HepG2 (cell line): ENCODE measurements around the gene MCM8. TPM values are rescaled to one million over a fixed set of nuclear protein-coding genes. Genes with fewer than 3 reads are reported as not detected.
A peak's percentile ranks its signal among the peaks of the same experiment; 100 is the strongest.

Experiments used
- ATAC-seq: fragments of 200-7000 bp; cut with Tn5 transposase; 3 replicates; pipeline ENCODE4 v1.9.1; 2020; ENCODE audit warnings: mild to moderate bottlenecking, moderate library complexity
- BruUV-seq: library from RNA; stranded (reverse); fragments of 400-500 nt; replicated peaks from 2 replicates; lab custom pipeline; 2021; lab: Mats Ljungman, UMichigan
- CTCF ChIA-PET: fragments of 300-600 bp; formaldehyde crosslinking; extraction: SDS; loops from one replicate; lab custom pipeline; 2021; ENCODE audit warnings: low total read pairs, inconsistent platforms, low intra/inter-chr PET ratio; lab: Yijun Ruan, JAX
- POLR2A ChIA-PET: fragments of 350-600 bp; sonication (Branson Sonifier 250); formaldehyde crosslinking; loops from one replicate; lab custom pipeline; 2020; ENCODE audit warnings: antibody characterized with exemption, inconsistent platforms; lab: Yijun Ruan, JAX
- DNase-seq: peaks from one replicate; pipeline ENCODE4 v3.0.0-alpha.2; 2015; ENCODE audit warnings: low spot score
- FAIRE-seq: peaks from 3 replicates; lab custom pipeline; 2011; peaks lifted over from hg19 to GRCh38; lab: Jason Lieb, UNC
- H2AFZ ChIP-seq: one replicate; pipeline ENCODE4 v1.6.1; 2011; ENCODE audit warnings: low read length, inconsistent platforms
- H3K27ac ChIP-seq: fragments of 300-600 bp; 3 replicates; pipeline ENCODE4 v1.8.0; 2011; ENCODE audit warnings: mixed run types, mild to moderate bottlenecking, mixed read lengths, low read length, inconsistent platforms; ENCODE audit not compliant: insufficient read depth; ENCODE audit errors: extremely low read length
- H3K27me3 ChIP-seq, 2 experiments: fragments of 200-600 bp in 1 of 2; 2 replicates in 1 of 2; 3 replicates in 1 of 2; pipeline versions ENCODE4 v1.6.0 to v1.8.0; 2011; ENCODE audit warnings: low read length in 2 of 2, mild to moderate bottlenecking in 2 of 2, moderate library complexity in 2 of 2, inconsistent platforms in 1 of 2; ENCODE audit not compliant: insufficient read depth in 2 of 2, control insufficient read depth in 1 of 2
- H3K36me3 ChIP-seq, 2 experiments: fragments of 200-600 bp in 1 of 2; replicated peaks in 1 of 2; 2 replicates in 1 of 2; 3 replicates in 1 of 2; pipeline versions ENCODE4 v1.5.1 to v1.8.0; 2011; ENCODE audit warnings: low read length in 2 of 2, inconsistent platforms in 1 of 2; ENCODE audit not compliant: insufficient read depth in 2 of 2, control insufficient read depth in 1 of 2
- H3K4me1 ChIP-seq: 2 replicates; pipeline ENCODE4 v1.5.1; 2012; ENCODE audit warnings: low read length, inconsistent platforms; ENCODE audit not compliant: insufficient read depth
- H3K4me2 ChIP-seq: 2 replicates; pipeline ENCODE4 v1.6.0; 2011; ENCODE audit warnings: low read depth, low read length, inconsistent platforms
- H3K4me3 ChIP-seq, 3 experiments: fragments of 200-600 bp in 1 of 3; sonication (generic), shearing (Covaris generic) in 1 of 3; replicated peaks in 1 of 3; 2 replicates each; pipeline ENCODE4 v1.5.1; 2011 to 2016; ENCODE audit warnings: low read length in 3 of 3, inconsistent platforms in 2 of 3, low read depth in 2 of 3, mild to moderate bottlenecking in 2 of 3, control low read depth in 1 of 3, mixed read lengths in 1 of 3; ENCODE audit not compliant: insufficient read depth in 1 of 3
- H3K79me2 ChIP-seq: one replicate; pipeline ENCODE4 v1.6.1; 2011; ENCODE audit warnings: low read length, inconsistent platforms; ENCODE audit not compliant: insufficient read depth
- H3K9ac ChIP-seq: 2 replicates; pipeline ENCODE4 v1.6.0; 2011; ENCODE audit warnings: mild to moderate bottlenecking, low read depth, low read length, inconsistent platforms; ENCODE audit not compliant: insufficient read depth
- H3K9me3 ChIP-seq: 2 replicates; pipeline ENCODE4 v1.5.1; 2012; ENCODE audit warnings: mild to moderate bottlenecking, low read length
- H4K20me1 ChIP-seq: 2 replicates; pipeline ENCODE4 v1.6.0; 2011; ENCODE audit warnings: inconsistent platforms, mild to moderate bottlenecking, low read length, moderate library complexity; ENCODE audit not compliant: insufficient read depth
- GATAD2A ChIP-seq: IDR thresholded peaks from 2 replicates; pipeline ENCODE4 v1.6.1; 2016
- ISX ChIP-seq: sonication (generic); formaldehyde crosslinking; conservative IDR thresholded peaks from 2 replicates; pipeline ENCODE4 v1.5.0; 2020; ENCODE audit warnings: missing genetic modification reagents
- MAFF ChIP-seq: IDR thresholded peaks from 2 replicates; pipeline ENCODE4 v1.6.1; 2011; ENCODE audit warnings: low read depth, low read length, improper control_type of control experiment
- MAFK ChIP-seq, 2 experiments: IDR thresholded peaks in 1 of 2; conservative IDR thresholded peaks in 1 of 2; 2 replicates each; pipeline ENCODE4 v1.6.1; 2011; ENCODE audit warnings: improper control_type of control experiment in 2 of 2, low read length in 2 of 2
- PHF21A ChIP-seq: sonication (generic); formaldehyde crosslinking; IDR thresholded peaks from 2 replicates; pipeline ENCODE4 v1.5.0; 2020; ENCODE audit warnings: mild to moderate bottlenecking, missing genetic modification reagents
- POLR2AphosphoS2 ChIP-seq: IDR thresholded peaks from 2 replicates; pipeline ENCODE4 v1.6.1; 2011; ENCODE audit warnings: low read depth, low read length, improper control_type of control experiment
- RBM22 ChIP-seq: fragments of 200-400 bp; formaldehyde crosslinking; optimal IDR thresholded peaks from 2 replicates; pipeline ENCODE3; 2017; ENCODE audit warnings: mild to moderate bottlenecking, low read length, moderate library complexity
- RFX5 ChIP-seq: IDR thresholded peaks from 2 replicates; pipeline ENCODE4 v1.6.1; 2011; ENCODE audit warnings: low read depth, low read length, improper control_type of control experiment
- SRSF4 ChIP-seq: fragments of 200-400 bp; formaldehyde crosslinking; IDR thresholded peaks from one replicate; pipeline ENCODE4 v1.6.1; 2018; ENCODE audit warnings: mild to moderate bottlenecking, low read depth, low read length, moderate library complexity; ENCODE audit not compliant: poor library complexity, severe bottlenecking
- TAF15 ChIP-seq: fragments of 200-400 bp; formaldehyde crosslinking; IDR thresholded peaks from one replicate; pipeline ENCODE4 v1.6.1; 2018; ENCODE audit warnings: mild to moderate bottlenecking, low read depth, low read length; ENCODE audit not compliant: poor library complexity, severe bottlenecking
- THYN1 ChIP-seq: sonication (generic); formaldehyde crosslinking; IDR thresholded peaks from 2 replicates; pipeline ENCODE4 v1.8.1; 2023; ENCODE audit warnings: low read depth, mild to moderate bottlenecking, moderate library complexity, missing genetic modification reagents, borderline replicate concordance
- ZFP36L2 ChIP-seq: sonication (generic); formaldehyde crosslinking; IDR thresholded peaks from 2 replicates; pipeline ENCODE4 v1.4.0; 2020; ENCODE audit warnings: missing genetic modification reagents
- ZNF138 ChIP-seq: sonication (generic); formaldehyde crosslinking; IDR thresholded peaks from 2 replicates; pipeline ENCODE4 v1.5.0; 2020; ENCODE audit warnings: mild to moderate bottlenecking, low read depth, missing genetic modification reagents
- ZNF274 ChIP-seq: sonication (generic); formaldehyde crosslinking; IDR thresholded peaks from 2 replicates; pipeline ENCODE4 v1.5.1; 2020; ENCODE audit warnings: mild to moderate bottlenecking, missing genetic modification reagents
- ZNF451 ChIP-seq: sonication (generic); formaldehyde crosslinking; IDR thresholded peaks from 2 replicates; pipeline ENCODE4 v1.5.0; 2020; ENCODE audit warnings: mild to moderate bottlenecking, missing genetic modification reagents
- ZNF615 ChIP-seq: sonication (generic); formaldehyde crosslinking; IDR thresholded peaks from 2 replicates; pipeline ENCODE4 v1.5.0; 2020; ENCODE audit warnings: mild to moderate bottlenecking, missing genetic modification reagents, borderline replicate concordance
- ZNF674 ChIP-seq: sonication (generic); formaldehyde crosslinking; IDR thresholded peaks from 2 replicates; pipeline ENCODE4 v1.5.0; 2020; ENCODE audit warnings: low read depth, mild to moderate bottlenecking, missing genetic modification reagents
- ZNF766 ChIP-seq: sonication (generic); formaldehyde crosslinking; IDR thresholded peaks from 2 replicates; pipeline ENCODE4 v1.5.0; 2020; ENCODE audit warnings: missing genetic modification reagents, borderline replicate concordance
- WGBS: methylation state at CpG from one replicate; pipeline ENCODE4 v1.1.6; 2017; ENCODE audit warnings: low lambda C conversion rate; 5-methylcytosine and 5-hydroxymethylcytosine counted together
- in situ Hi-C: cut with HindIII; loops from 2 replicates; pipeline ENCODE4 v1.10.0; 2017; ENCODE audit warnings: low pct_unique_long_range_greater_than_20kb; ENCODE audit not compliant: extremely low pct_ligation_motif_present
- intact Hi-C: fragments of 100-400 bp; cut with micrococcal nuclease; formaldehyde crosslinking; loops from one replicate; pipeline ENCODE4 v1.10.0; 2022; ENCODE audit not compliant: unreplicated experiment
- polyA plus RNA-seq, 8 experiments: library from polyadenylated mRNA; depleted of rRNA in 3 of 8; stranded (reverse) in 7 of 8; unstranded in 1 of 8; fragments of >200 nt; fragmentation: Illumina TruSeq in 4 of 8; extraction: Trizol in 4 of 8; gene quantifications; 2 replicates each; pipeline versions ENCODE4 v1.2.1 to v1.2.3, GENCODE V29; 2011 to 2016; ENCODE audit warnings: low read depth in 4 of 8, missing spikeins in 1 of 8, mixed read lengths in 1 of 8; ENCODE audit not compliant: insufficient read depth in 1 of 8
- total RNA-seq, 5 experiments: library from RNA; depleted of rRNA; stranded (reverse); fragments of >200 nt; fragmentation: Illumina TruSeq; extraction: Trizol; gene quantifications; 2 replicates each; pipeline ENCODE4 v1.2.3, GENCODE V29; 2016; ENCODE audit warnings: low read depth in 1 of 5
- TF ChIP-seq, protein P1 (sequence below): sonication (generic); formaldehyde crosslinking; IDR thresholded peaks from 2 replicates; pipeline ENCODE4 v1.4.0; 2020; ENCODE audit warnings: missing genetic modification reagents, mild to moderate bottlenecking, borderline replicate concordance

The MCM8 gene
- total and polyA plus RNA-seq, 2 of the 13 experiments (the other 11 are each of a cell fraction or from before 2014, with no cell fraction given): 11.5 to 59.3 TPM

DNA sequence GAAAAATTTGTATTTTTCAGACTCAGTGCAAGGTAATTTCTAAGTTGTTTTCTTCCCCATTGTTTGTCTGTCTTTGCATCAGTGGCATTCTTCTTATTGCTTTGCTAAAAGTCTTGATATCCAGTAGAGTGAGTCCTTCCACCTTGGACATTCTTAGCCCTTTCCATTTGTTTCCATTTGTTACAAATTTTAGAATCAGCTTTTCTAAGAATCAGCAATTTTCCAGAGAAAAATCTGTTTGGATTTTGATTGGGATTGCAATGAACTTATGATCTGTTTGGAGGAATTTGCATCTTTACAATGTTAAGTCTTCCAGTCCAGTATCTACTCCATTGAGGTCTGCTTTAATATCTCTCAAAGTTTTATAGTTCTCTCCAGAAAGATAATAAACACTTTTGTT is 67.0 kb downstream of the MCM8 start:
- Histone ChIP-seq H3K79me2 (peaks cover 95% of the 10 kb centered on the region), H3K4me3 (no peak overlapping the region), H3K4me1 (peaks cover 14% of the 10 kb centered on the region), H3K4me2 (no peak overlapping the region), H4K20me1 (peaks cover 52% of the 10 kb centered on the region), H3K27ac (no peak overlapping the region), H3K36me3 (peaks cover 31 to 75% of the 10 kb centered on the region in 2 experiments), H3K27me3 (no peaks in the 10 kb centered on the region), H3K9me3 (no peaks in the 10 kb centered on the region), H2AFZ (no peak overlapping the region), H3K9ac (no peak overlapping the region)
- intact Hi-C loops: no loop called here
- no TSS peak for BruUV-seq
- DNase-seq (no peak), FAIRE-seq (no peak), ATAC-seq (no peak)
- POLR2A ChIA-PET: no interaction called here
- CTCF ChIA-PET: no interaction called here
- in situ Hi-C loops: no loop called here
- no peak for TF ChIP-seq ZNF451 (CRISPR knock-in tag)
- no peak for TF ChIP-seq RFX5
- no peak for TF ChIP-seq ZNF274
- TF ChIP-seq ZFP36L2 (CRISPR knock-in tag): no peak
- TF ChIP-seq TAF15: no peak
- TF ChIP-seq PHF21A: no peak
- TF ChIP-seq MAFK (conservative IDR thresholded peaks at IDR 0.05 in 1 of 2, IDR thresholded peaks at IDR 0.05 in 1 of 2; ENCODE audit: low read length in 2 of 2): peak; percentile 63 to 71; a peak in 3 of 4 replicates
- peak; percentile 25; the same call in 1 of the 2 replicates for TF ChIP-seq MAFF
- no peak for TF ChIP-seq ZNF138 (CRISPR knock-in tag)
- no peak for TF ChIP-seq ZNF766 (CRISPR knock-in tag)

DNA sequence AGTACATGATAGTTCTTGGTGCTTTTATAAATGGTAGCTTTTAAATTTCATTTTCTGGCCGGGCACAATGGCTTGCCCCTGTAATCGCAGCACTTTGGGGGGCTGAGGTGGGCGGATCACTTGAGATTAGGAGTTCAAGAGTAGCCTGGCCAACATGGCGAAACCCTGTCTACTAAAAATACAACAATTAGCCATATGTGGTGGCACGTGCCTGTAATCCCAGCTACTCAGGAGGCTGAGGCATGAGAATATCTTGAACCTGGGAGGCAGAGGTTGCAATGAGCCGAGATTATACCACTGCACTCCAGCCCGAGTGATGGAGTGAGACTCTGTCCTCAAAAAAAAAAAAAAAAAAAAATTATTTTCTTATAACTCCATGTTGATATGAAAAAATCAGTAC is 67.4 kb downstream of the MCM8 start:
- H3K79me2 ChIP-seq: peaks cover 95% of the 10 kb centered on the region
- H4K20me1 ChIP-seq: peaks cover 48% of the 10 kb centered on the region
- no peak overlapping the region for H3K4me2 ChIP-seq
- no peak overlapping the region for H3K27ac ChIP-seq
- no TSS peak for BruUV-seq
- H3K9ac ChIP-seq: no peak overlapping the region
- ChIA-PET CTCF (no interaction called here), POLR2A (no interaction called here)
- no peaks in the 10 kb centered on the region for H3K27me3 ChIP-seq
- ATAC-seq: no peak
- no peak overlapping the region for H2AFZ ChIP-seq
- H3K9me3 ChIP-seq: no peaks in the 10 kb centered on the region
- no peak overlapping the region for H3K4me3 ChIP-seq
- 96% methylated on average over 7 of the region's 7 CpGs for WGBS
- in situ Hi-C loops: no loop called here
- FAIRE-seq: no peak
- H3K4me1 ChIP-seq: peaks cover 10% of the 10 kb centered on the region
- intact Hi-C loops: no loop called here
- H3K36me3 ChIP-seq: peaks cover 27 to 75% of the 10 kb centered on the region in 2 experiments
- DNase-seq: no peak
- TF ChIP-seq RBM22 (no peak), THYN1 (CRISPR knock-in tag) (no peak), ZNF615 (CRISPR knock-in tag) (no peak), GATAD2A (no peak), ISX (CRISPR knock-in tag) (no peak), SRSF4 (no peak), POLR2AphosphoS2 (no peak), ZNF674 (CRISPR knock-in tag) (no peak)
- TF ChIP-seq, protein P1, sequence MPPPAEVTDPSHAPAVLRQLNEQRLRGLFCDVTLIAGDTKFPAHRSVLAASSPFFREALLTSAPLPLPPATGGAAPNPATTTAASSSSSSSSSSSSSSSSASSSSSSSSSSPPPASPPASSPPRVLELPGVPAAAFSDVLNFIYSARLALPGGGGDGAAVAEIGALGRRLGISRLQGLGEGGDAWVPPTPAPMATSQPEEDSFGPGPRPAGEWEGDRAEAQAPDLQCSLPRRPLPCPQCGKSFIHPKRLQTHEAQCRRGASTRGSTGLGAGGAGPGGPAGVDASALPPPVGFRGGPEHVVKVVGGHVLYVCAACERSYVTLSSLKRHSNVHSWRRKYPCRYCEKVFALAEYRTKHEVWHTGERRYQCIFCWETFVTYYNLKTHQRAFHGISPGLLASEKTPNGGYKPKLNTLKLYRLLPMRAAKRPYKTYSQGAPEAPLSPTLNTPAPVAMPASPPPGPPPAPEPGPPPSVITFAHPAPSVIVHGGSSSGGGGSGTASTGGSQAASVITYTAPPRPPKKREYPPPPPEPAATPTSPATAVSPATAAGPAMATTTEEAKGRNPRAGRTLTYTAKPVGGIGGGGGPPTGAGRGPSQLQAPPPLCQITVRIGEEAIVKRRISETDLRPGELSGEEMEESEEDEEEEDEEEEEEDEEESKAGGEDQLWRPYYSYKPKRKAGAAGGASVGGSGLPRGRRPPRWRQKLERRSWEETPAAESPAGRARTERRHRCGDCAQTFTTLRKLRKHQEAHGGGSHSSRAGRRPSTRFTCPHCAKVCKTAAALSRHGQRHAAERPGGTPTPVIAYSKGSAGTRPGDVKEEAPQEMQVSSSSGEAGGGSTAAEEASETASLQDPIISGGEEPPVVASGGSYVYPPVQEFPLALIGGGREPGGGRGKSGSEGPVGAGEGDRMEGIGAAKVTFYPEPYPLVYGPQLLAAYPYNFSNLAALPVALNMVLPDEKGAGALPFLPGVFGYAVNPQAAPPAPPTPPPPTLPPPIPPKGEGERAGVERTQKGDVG: no peak
